Glutamatergic neuron (in vitro differentiated cells): ENCODE results near the gene HK1. TPM values are rescaled to one million over a fixed set of nuclear protein-coding genes. Genes with fewer than 3 reads are reported as not detected.

Experiments
- DNase-seq: peaks from one replicate; pipeline ENCODE4 v3.0.0; 2022
- H3K27ac Mint-ChIP-seq: one replicate; pipeline ENCODE4 v1.8.0; 2020; ENCODE audit warnings: mild to moderate bottlenecking, mixed read lengths, inconsistent platforms; ENCODE audit not compliant: unreplicated experiment
- H3K27me3 Mint-ChIP-seq: one replicate; pipeline ENCODE4 v1.8.0; 2020; ENCODE audit warnings: mild to moderate bottlenecking, moderate library complexity, mixed read lengths, inconsistent platforms; ENCODE audit not compliant: unreplicated experiment
- H3K36me3 Mint-ChIP-seq: one replicate; pipeline ENCODE4 v1.8.0; 2020; ENCODE audit warnings: mild to moderate bottlenecking, mixed read lengths, inconsistent platforms; ENCODE audit not compliant: unreplicated experiment
- H3K4me1 Mint-ChIP-seq: one replicate; pipeline ENCODE4 v1.8.0; 2020; ENCODE audit warnings: mild to moderate bottlenecking, low read depth, mixed read lengths, inconsistent platforms; ENCODE audit not compliant: unreplicated experiment
- H3K4me3 Mint-ChIP-seq: one replicate; pipeline ENCODE4 v1.8.0; 2020; ENCODE audit warnings: mild to moderate bottlenecking, mixed read lengths, inconsistent platforms; ENCODE audit not compliant: unreplicated experiment
- H3K9me3 Mint-ChIP-seq: one replicate; pipeline ENCODE4 v1.8.0; 2020; ENCODE audit warnings: mild to moderate bottlenecking, moderate library complexity, mixed read lengths, inconsistent platforms; ENCODE audit not compliant: unreplicated experiment
- total RNA-seq: library from RNA; stranded (reverse); fragmentation: NEBNext Ultra II Directional; extraction: Animal tissue kit (Norgen Biotek cat#: 25700); gene quantifications from one replicate; pipeline ENCODE4 v1.2.1, GENCODE V29; 2021; ENCODE audit not compliant: unreplicated experiment
- TF ChIP-seq, protein P1 (sequence below): fragments of 200-600 bp; sonication (generic); IDR thresholded peaks from one replicate; pipeline ENCODE4 v1.5.0; 2021; ENCODE audit not compliant: partially characterized antibody, unreplicated experiment

Gene HK1
- total RNA-seq, 1 donor from 2014 or later, result 240 TPM

DNA sequence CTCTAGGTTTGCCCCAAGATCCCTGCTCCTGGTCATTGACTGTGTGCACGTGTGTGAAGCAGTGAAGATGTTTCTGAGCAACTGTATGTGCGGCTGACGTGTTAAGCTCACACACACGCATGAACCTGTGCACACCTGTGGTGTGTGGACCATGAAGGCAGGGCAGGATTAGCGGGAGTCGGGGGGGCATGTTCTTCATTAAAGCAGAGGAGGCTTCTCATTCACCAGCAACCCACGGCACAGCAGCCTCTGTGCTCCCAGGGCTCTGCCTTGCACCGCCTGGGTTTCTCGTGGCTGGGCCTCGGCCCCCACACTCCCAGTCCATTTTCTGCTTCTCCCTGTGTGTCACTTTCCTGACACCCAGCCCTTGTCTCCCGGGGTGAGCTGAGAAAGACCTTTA lies 139.2 kb downstream of the HK1 start:
- Mint-ChIP-seq H3K27me3 (peaks cover 5% of the 10 kb centered on the region), H3K27ac (no peak overlapping the region)
- TF ChIP-seq, protein P1, sequence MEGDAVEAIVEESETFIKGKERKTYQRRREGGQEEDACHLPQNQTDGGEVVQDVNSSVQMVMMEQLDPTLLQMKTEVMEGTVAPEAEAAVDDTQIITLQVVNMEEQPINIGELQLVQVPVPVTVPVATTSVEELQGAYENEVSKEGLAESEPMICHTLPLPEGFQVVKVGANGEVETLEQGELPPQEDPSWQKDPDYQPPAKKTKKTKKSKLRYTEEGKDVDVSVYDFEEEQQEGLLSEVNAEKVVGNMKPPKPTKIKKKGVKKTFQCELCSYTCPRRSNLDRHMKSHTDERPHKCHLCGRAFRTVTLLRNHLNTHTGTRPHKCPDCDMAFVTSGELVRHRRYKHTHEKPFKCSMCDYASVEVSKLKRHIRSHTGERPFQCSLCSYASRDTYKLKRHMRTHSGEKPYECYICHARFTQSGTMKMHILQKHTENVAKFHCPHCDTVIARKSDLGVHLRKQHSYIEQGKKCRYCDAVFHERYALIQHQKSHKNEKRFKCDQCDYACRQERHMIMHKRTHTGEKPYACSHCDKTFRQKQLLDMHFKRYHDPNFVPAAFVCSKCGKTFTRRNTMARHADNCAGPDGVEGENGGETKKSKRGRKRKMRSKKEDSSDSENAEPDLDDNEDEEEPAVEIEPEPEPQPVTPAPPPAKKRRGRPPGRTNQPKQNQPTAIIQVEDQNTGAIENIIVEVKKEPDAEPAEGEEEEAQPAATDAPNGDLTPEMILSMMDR, result no peak

DNA sequence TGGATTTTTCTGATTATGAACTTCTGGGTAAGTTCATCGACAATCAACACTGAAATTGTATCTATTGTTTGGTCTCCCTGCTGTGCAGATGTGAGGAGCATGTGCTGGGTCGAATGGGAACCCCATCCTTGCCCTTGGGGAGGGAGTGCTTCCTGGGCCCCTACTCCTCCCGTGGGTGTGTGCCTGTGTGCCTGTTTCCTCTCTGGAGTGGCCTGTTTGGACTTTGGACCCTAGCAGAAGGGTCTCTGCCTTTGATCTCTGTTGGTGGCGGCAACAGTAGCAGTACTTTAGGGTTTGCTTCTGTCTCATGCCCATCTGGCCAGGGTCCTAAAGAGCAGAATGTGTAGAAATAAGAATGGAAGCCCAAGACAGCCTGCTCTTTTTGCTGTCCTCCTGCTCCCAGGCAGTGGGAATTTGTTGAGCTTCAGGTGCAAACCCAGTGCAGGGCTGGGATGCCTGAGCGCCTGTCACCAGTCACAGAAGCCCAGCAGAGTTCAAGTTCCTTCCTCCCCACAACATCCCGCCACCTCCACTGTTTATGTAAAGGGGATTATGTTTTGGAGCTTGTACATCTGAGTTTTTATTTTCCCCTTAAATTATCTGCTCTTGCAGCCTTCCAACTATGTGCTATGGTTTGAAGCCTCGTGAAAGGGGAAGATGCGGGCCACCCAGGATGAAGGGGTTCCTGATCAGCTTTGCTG lies 139.9 kb downstream of the HK1 start:
- no peaks in the 10 kb centered on the region for H3K36me3 Mint-ChIP-seq
- H3K4me1 Mint-ChIP-seq, result peaks cover 8% of the 10 kb centered on the region
- no peak for DNase-seq
- peaks cover 5% of the 10 kb centered on the region for H3K27me3 Mint-ChIP-seq
- H3K27ac Mint-ChIP-seq, result no peak overlapping the region
- peaks cover 2% of the 10 kb centered on the region for H3K9me3 Mint-ChIP-seq
- TF ChIP-seq, protein P1, result no peak
- no peak overlapping the region for H3K4me3 Mint-ChIP-seq

More for the DNA sequence above, 139.2 kb downstream of the HK1 start:
- peaks cover 10% of the 10 kb centered on the region for H3K4me1 Mint-ChIP-seq
- peaks cover 2% of the 10 kb centered on the region for H3K9me3 Mint-ChIP-seq
- no peak for DNase-seq
- no peaks in the 10 kb centered on the region for H3K36me3 Mint-ChIP-seq
- no peak overlapping the region for H3K4me3 Mint-ChIP-seq

DNA sequence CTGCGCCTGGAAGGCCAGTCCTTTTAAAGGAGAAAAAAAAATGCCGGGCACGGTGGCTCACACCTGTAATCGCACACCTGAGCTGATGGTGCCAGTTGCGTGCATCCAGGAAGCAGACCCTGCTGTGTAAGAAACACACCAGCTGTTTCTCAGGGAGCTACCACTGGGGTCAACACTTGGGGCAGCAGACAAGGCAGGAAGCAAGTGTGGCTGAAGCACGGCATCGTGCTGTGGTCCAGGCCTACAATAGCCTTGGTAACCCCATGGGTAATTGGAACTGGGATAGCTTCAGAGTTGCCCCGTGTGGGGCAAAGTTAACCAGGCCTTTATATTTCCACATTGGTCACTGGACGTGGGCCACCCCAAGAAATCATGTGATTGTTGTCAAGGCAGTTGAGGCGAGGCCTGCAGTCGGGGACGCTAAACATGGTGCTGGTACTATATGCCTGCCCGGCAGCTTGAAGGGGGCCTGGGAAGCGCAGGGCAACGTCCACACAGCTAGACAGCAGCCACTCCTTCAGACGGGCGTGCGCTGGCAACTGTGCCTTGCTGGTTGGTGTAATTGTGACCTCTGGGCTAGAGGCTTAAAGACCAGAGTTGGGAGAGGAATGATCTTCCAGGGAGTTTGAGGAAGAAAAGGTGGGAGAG lies 140.9 kb downstream of the HK1 start:
- peaks cover 8% of the 10 kb centered on the region for H3K4me1 Mint-ChIP-seq
- H3K4me3 Mint-ChIP-seq, result no peak overlapping the region
- peaks cover 5% of the 10 kb centered on the region for H3K27me3 Mint-ChIP-seq
- H3K27ac Mint-ChIP-seq, result no peak overlapping the region
- H3K36me3 Mint-ChIP-seq, result no peaks in the 10 kb centered on the region
- peaks cover 2% of the 10 kb centered on the region for H3K9me3 Mint-ChIP-seq
- TF ChIP-seq, protein P1, result no peak
- DNase-seq, result no peak

DNA sequence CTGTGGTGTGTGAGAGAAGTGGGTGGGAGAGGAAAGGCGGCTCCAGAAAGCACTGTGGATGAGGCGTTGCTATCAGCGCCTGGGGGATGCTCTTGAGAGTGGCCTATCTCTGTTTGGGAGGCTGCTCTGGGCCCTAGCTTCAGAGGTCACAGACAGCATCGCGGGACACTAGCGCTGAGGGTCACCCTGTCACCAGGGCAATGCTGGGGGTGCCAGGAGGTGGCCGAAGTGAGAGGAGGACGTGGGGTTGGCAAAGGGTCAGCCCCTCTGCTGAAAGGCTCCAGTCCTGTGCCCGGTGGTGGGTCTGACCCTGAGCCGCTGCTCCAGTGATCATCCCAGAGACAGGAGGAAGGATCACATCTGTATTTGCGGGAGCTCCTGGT lies 141.4 kb downstream of the HK1 start:
- no peaks in the 10 kb centered on the region for H3K36me3 Mint-ChIP-seq
- peaks cover 2% of the 10 kb centered on the region for H3K9me3 Mint-ChIP-seq
- peaks cover 6% of the 10 kb centered on the region for H3K4me1 Mint-ChIP-seq
- no peak overlapping the region for H3K27ac Mint-ChIP-seq
- H3K27me3 Mint-ChIP-seq, result peaks cover 5% of the 10 kb centered on the region
- no peak overlapping the region for H3K4me3 Mint-ChIP-seq
- no peak for DNase-seq
- TF ChIP-seq, protein P1, result no peak
